GM18951 (cell line): ENCODE measurements around the gene MYH10.

ENCODE experiments used
- POLR2A ChIP-seq: IDR thresholded peaks from 4 replicates; pipeline ENCODE4 v1.6.1; 2011; ENCODE audit warnings: mild to moderate bottlenecking; ENCODE audit not compliant: insufficient read length, insufficient read depth; ENCODE audit errors: extremely low read depth
- in situ Hi-C: fragments of 300-500 bp; cut with MboI; formaldehyde crosslinking; loops from one replicate; pipeline ENCODE4 v1.12.0; 2022; ENCODE audit warnings: low sequenced_read_pairs, mixed read lengths, inconsistent platforms; ENCODE audit not compliant: unreplicated experiment

Gene MYH10

GRCh38 chr17:8451933-8452614 is 178.5 kb downstream of the MYH10 start:
- in situ Hi-C loops = no loop called here

GRCh38 chr17:8448310-8448709 is 182.2 kb downstream of the MYH10 start:
- in situ Hi-C loops = no loop called here
- TF ChIP-seq POLR2A = no peak

More at GRCh38 chr17:8451933-8452614, 178.5 kb downstream of the MYH10 start:
- TF ChIP-seq POLR2A = no peak

GRCh38 chr17:8447799-8448198 is 182.7 kb downstream of the MYH10 start:
- in situ Hi-C loops = no loop called here
- TF ChIP-seq POLR2A = no peak

GRCh38 chr17:8445536-8445935 is 185.0 kb downstream of the MYH10 start:
- no peak for TF ChIP-seq POLR2A
- in situ Hi-C loops = no loop called here

- TF ChIP-seq POLR2A = no peak
- in situ Hi-C loops = no loop called here
Observed at GRCh38 chr17:8444494-8444893, 186.0 kb downstream of the MYH10 start.

- in situ Hi-C loops = no loop called here
- TF ChIP-seq POLR2A = no peak
Observed at GRCh38 chr17:8443756-8444155, 186.8 kb downstream of the MYH10 start.

- in situ Hi-C loops = no loop called here
- TF ChIP-seq POLR2A = no peak
Observed at GRCh38 chr17:8442310-8442709, 188.2 kb downstream of the MYH10 start.

GRCh38 chr17:8441690-8442089 is 188.8 kb downstream of the MYH10 start:
- TF ChIP-seq POLR2A = no peak
- in situ Hi-C loops = no loop called here

GRCh38 chr17:8439681-8440080 is 190.8 kb downstream of the MYH10 start:
- no peak for TF ChIP-seq POLR2A
- in situ Hi-C loops = no loop called here

GRCh38 chr17:8438441-8438840 is 192.1 kb downstream of the MYH10 start:
- in situ Hi-C loops = no loop called here
- TF ChIP-seq POLR2A = no peak

GRCh38 chr17:8436844-8437171 is 193.7 kb downstream of the MYH10 start:
- in situ Hi-C loops = no loop called here
- TF ChIP-seq POLR2A = no peak

- in situ Hi-C loops = no loop called here
Observed at GRCh38 chr17:8436169-8436843, 194.2 kb downstream of the MYH10 start.

GRCh38 chr17:8435245-8436168 is 195.0 kb downstream of the MYH10 start, which contains the start of gene NDEL1:
NDEL1 (plus strand) TSS chr17:8435884; CDS start chr17:8444272, 8,388 bp downstream.
- in situ Hi-C loops = no loop called here
- TF ChIP-seq POLR2A = peak; percentile 95

More at GRCh38 chr17:8436169-8436843, 194.2 kb downstream of the MYH10 start:
- no peak for TF ChIP-seq POLR2A

- TF ChIP-seq POLR2A = no peak
Observed at GRCh38 chr17:8430966-8431365, 199.6 kb downstream of the MYH10 start.

GRCh38 chr17:8426802-8427201 is 203.7 kb downstream of the MYH10 start:
- TF ChIP-seq POLR2A = no peak
- in situ Hi-C loops = no loop called here

More at GRCh38 chr17:8430966-8431365, 199.6 kb downstream of the MYH10 start:
- in situ Hi-C loops = no loop called here
